Measurements from ENCODE around the gene MFAP3.

- no peak for TF ChIP-seq ZNF274 (IDR thresholded peaks at IDR 0.05; ENCODE audit: low read depth, low read length)
- no peak for TF ChIP-seq YY1 (IDR thresholded peaks at IDR 0.05; ENCODE audit: insufficient read depth, insufficient read length)
Observed at GRCh38 chr5:154053468-154053867, 14.7 kb downstream of the MFAP3 start.
